Measurements from ENCODE around the gene RTN1. TPM values are rescaled to one million over a fixed set of nuclear protein-coding genes. Genes with fewer than 3 reads are reported as not detected.

The RTN1 gene
- polyA plus RNA-seq, 1 of the 3 experiments (the other 2 are of a cell fraction): 1.6 TPM

GRCh38 chr14:59588101-59588500 lies 282.5 kb downstream of the RTN1 start:
- ChIA-PET POLR2A (no interaction called here), CTCF (interaction anchor here (1.6 kb wide), 1 partner anchor 11 kb away, joined by 4 read pairs; the partner anchor contains the start of gene CCDC175)
- Histone ChIP-seq H4K20me1 (ENCODE audit: insufficient read depth) (no peaks in the 10 kb centered on the region), H3K4me2 (no peak overlapping the region), H3K36me3 (replicated peaks in 1 of 2; ENCODE audit: control insufficient read depth in 1 of 2, insufficient read depth in 2 of 2, low read length in 1 of 2) (no peaks in the 10 kb centered on the region), H2AFZ (ENCODE audit: low read depth) (no peak overlapping the region), H3F3A (replicated peaks; ENCODE audit: insufficient read depth) (no peaks in the 10 kb centered on the region), H3K9ac (no peak overlapping the region), H3K79me2 (ENCODE audit: insufficient read depth) (no peaks in the 10 kb centered on the region), H3K9me3 (no peaks in the 10 kb centered on the region), H3K4me3 (ENCODE audit: low read depth in 2 of 2, low read length in 1 of 2) (no peak overlapping the region), H3K27ac (ENCODE audit: low read depth in 2 of 2, low read length in 1 of 2) (no peak overlapping the region), H3K4me1 (ENCODE audit: control insufficient read depth in 1 of 2, insufficient read depth in 2 of 2, low read depth in 1 of 2, low read length in 1 of 2) (peaks cover 2 to 7% of the 10 kb centered on the region in 2 experiments; a peak in 2 of 4 replicates), H3K9me2 (no peaks in the 10 kb centered on the region), H3K27me3 (ENCODE audit: insufficient read depth) (no peaks in the 10 kb centered on the region)
- 64% methylated on average over 3 of the region's 3 CpGs for WGBS (ENCODE audit: low lambda C conversion rate)
- TF ChIP-seq YY1 (IDR thresholded peaks at IDR 0.05; ENCODE audit: low read depth) (no peak), FOSL2 (IDR thresholded peaks at IDR 0.05; ENCODE audit: borderline replicate concordance, low read depth) (no peak), RCOR1 (IDR thresholded peaks at IDR 0.05; ENCODE audit: low read length) (no peak), NFIC (IDR thresholded peaks at IDR 0.05; ENCODE audit: borderline replicate concordance) (no peak), CHD2 (IDR thresholded peaks at IDR 0.05; ENCODE audit: low read length, partially characterized antibody) (no peak), EZH2phosphoT487 (IDR thresholded peaks at IDR 0.05; ENCODE audit: borderline replicate concordance, low read depth) (no peak), REST (IDR thresholded peaks at IDR 0.05; ENCODE audit: low read depth, low read length) (no peak), RXRA (IDR thresholded peaks at IDR 0.05; ENCODE audit: borderline replicate concordance, low read depth) (no peak), MEF2A (IDR thresholded peaks at IDR 0.05; ENCODE audit: borderline replicate concordance, low read depth) (no peak)
- TF ChIP-seq, protein P1, sequence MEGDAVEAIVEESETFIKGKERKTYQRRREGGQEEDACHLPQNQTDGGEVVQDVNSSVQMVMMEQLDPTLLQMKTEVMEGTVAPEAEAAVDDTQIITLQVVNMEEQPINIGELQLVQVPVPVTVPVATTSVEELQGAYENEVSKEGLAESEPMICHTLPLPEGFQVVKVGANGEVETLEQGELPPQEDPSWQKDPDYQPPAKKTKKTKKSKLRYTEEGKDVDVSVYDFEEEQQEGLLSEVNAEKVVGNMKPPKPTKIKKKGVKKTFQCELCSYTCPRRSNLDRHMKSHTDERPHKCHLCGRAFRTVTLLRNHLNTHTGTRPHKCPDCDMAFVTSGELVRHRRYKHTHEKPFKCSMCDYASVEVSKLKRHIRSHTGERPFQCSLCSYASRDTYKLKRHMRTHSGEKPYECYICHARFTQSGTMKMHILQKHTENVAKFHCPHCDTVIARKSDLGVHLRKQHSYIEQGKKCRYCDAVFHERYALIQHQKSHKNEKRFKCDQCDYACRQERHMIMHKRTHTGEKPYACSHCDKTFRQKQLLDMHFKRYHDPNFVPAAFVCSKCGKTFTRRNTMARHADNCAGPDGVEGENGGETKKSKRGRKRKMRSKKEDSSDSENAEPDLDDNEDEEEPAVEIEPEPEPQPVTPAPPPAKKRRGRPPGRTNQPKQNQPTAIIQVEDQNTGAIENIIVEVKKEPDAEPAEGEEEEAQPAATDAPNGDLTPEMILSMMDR (IDR thresholded peaks at IDR 0.05): no peak
- TF ChIP-seq, protein P2, sequence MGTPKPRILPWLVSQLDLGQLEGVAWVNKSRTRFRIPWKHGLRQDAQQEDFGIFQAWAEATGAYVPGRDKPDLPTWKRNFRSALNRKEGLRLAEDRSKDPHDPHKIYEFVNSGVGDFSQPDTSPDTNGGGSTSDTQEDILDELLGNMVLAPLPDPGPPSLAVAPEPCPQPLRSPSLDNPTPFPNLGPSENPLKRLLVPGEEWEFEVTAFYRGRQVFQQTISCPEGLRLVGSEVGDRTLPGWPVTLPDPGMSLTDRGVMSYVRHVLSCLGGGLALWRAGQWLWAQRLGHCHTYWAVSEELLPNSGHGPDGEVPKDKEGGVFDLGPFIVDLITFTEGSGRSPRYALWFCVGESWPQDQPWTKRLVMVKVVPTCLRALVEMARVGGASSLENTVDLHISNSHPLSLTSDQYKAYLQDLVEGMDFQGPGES (IDR thresholded peaks at IDR 0.05; ENCODE audit: low read depth, low read length): no peak
- DNase-seq: no peak
